Lung microvascular endothelial cell (primary cell): ENCODE measurements around the gene NCBP1. TPM values are rescaled to one million over a fixed set of nuclear protein-coding genes. Genes with fewer than 3 reads are reported as not detected.
A peak's percentile ranks its signal among the peaks of the same experiment; 100 is the strongest.
"Not testable (repeated sequence)": the region's sequence is repeated elsewhere in the genome, so short reads cannot be mapped to it uniquely, and the experiment has no call there.

Experiments
- DNase-seq, 2 donors: peaks; one replicate each; pipeline versions ENCODE4 v3.0.0 to v3.0.0-alpha.2; 2010; ENCODE audit warnings: low read depth in 2 of 2
- total RNA-seq: library from RNA; depleted of rRNA; stranded (reverse); fragments of >200 nt; gene quantifications from 2 replicates; pipeline ENCODE4 v1.2.1, GENCODE V29; 2014

Gene NCBP1, protein sequence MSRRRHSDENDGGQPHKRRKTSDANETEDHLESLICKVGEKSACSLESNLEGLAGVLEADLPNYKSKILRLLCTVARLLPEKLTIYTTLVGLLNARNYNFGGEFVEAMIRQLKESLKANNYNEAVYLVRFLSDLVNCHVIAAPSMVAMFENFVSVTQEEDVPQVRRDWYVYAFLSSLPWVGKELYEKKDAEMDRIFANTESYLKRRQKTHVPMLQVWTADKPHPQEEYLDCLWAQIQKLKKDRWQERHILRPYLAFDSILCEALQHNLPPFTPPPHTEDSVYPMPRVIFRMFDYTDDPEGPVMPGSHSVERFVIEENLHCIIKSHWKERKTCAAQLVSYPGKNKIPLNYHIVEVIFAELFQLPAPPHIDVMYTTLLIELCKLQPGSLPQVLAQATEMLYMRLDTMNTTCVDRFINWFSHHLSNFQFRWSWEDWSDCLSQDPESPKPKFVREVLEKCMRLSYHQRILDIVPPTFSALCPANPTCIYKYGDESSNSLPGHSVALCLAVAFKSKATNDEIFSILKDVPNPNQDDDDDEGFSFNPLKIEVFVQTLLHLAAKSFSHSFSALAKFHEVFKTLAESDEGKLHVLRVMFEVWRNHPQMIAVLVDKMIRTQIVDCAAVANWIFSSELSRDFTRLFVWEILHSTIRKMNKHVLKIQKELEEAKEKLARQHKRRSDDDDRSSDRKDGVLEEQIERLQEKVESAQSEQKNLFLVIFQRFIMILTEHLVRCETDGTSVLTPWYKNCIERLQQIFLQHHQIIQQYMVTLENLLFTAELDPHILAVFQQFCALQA
- 22.9 and 25.0 TPM in 2 replicates for total RNA-seq

- peak; percentile 98 to 99 for DNase-seq
Measured at GRCh38 chr9:97632985-97633858, at the start of gene NCBP1, which contains the start of gene TSTD2. NCBP1 (plus strand) TSS chr9:97633821; CDS start chr9:97633882, 61 bp downstream. TSTD2 (minus strand) TSS chr9:97633368; CDS start chr9:97627562, 5,806 bp downstream.

GRCh38 chr9:97584778-97585177, 48.8 kb upstream of the NCBP1 start:
- not testable (repeated sequence) for DNase-seq

DNA sequence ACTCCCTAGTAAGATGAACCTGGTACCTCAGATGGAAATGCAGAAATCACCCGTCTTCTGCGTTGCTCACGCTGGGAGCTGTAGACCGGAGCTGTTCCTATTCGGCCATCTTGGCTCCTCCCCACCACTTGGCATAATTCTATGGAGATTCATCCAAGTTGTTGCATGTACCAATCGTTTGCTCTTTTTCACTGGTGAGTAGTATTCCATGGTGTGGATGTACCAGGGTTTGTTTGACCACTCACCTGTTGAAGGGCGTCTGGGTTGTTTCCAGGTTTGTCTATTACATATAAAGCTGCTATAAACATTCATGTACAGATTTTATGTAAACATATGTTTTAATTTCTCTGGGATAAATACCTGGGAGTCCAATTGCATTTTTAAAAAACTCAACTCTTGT, 46.7 kb upstream of the NCBP1 start:
- DNase-seq = not testable (repeated sequence)

DNA sequence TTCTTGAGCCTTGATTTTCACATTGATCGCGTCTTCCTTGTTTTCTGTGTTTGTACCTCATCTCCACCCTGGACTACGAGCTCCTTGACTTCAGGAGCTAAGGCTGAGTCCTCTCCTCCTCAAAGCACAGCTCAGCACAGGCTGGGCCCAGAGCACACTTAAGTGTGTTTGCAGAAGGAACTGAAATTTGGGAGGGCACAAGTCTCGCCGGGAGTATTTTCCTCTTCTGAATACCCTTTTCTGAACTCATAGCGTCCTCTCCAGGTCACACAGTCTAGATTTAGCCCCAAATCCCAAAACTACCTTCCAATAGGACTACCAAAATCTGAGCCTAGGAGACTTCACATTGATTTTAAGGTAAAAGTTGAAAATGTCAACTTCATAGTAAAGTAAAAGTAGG, 42.1 kb upstream of the NCBP1 start:
- no peak for DNase-seq

DNA sequence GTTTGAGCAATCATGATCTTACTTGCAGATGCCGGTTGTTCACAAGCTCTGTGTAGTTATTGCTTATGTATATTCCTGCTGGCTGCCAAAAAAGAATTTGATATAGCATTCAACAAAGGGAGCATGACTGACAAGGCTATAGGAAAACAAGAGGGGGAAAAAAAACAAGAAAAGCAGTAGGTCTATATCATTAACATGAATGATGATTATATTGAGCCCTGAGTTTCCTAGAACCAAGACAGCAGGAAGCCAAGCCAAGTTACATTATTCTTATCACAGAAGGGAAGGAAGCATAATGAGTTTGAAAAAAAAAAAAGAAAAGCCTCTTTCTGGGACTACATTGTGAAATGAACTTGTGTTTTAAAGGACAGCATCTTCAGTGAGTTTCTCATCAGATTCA, 41.5 kb upstream of the NCBP1 start:
- DNase-seq = peak in 1 of 2 donors; percentile 39

- no peak for DNase-seq
Measured at GRCh38 chr9:97593960-97594359, 39.7 kb upstream of the NCBP1 start.

- DNase-seq = no peak
Measured at GRCh38 chr9:97594381-97594921, 39.2 kb upstream of the NCBP1 start.

- no peak for DNase-seq
Measured at GRCh38 chr9:97596906-97597305, 36.7 kb upstream of the NCBP1 start.

DNA sequence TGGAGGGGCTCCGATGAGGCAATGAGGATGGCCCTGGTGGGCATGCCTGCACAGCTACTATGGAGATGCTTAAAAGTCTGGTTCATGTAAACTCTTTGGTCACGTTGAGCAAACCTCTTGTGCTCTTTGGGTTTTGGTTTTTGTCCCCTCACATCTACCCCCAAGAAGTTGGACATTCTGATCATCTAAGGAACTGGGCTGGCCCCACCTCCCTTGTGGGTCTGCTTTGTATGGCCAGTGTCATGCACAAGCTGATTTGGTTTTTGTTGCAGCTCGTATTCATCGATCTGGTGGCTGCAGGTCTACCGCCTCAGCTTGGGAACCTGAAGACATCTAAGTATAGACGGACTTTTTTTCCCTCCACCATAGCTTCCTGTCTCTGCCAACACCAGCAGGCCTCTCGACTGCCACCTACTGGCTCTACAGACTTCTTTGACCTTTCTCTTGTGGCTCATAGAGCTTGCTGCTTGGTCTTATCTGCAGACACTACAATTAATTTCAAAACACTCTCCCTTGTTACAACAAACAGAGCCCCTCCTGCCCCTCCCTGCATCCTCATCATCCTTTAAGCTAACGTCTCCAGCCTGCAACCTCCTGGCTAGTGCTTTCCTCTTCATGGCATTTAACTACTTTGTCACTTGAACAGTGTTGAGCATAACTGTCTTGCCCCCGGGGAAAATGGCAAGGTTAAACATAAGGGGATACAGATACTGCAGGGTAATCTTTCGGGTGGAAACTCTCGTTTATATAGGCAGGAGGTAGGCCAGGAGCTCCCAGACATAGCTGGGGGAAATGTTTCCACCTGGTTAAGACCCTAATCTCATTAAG, 34.9 kb upstream of the NCBP1 start:
- peak; percentile 87 to 88 for DNase-seq

DNA sequence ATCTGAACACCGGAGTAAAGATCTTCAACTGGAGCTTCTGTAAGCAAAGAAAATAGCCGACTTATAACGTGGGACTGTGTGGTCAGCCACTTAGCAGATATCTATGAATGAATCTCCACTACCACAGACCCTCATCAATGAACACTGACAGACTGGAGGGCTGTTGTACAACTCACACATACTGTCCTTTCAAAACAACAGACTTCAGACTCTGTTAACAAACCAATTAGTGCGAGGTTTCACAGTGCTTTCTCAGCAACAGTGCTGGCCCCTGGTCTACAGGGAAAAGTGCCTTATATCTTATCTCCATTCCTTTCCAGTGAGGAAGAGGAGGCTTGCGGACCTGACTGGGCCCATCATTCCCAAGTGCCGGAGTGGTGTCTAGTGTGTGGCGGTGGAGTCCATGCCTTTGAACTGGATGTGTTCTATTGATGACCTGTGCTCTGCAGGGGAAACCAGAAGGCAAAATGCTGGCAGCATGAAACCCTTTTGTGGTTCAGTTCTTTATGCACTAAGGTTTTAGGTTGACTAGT, 34.2 kb upstream of the NCBP1 start:
- DNase-seq = no peak

DNA sequence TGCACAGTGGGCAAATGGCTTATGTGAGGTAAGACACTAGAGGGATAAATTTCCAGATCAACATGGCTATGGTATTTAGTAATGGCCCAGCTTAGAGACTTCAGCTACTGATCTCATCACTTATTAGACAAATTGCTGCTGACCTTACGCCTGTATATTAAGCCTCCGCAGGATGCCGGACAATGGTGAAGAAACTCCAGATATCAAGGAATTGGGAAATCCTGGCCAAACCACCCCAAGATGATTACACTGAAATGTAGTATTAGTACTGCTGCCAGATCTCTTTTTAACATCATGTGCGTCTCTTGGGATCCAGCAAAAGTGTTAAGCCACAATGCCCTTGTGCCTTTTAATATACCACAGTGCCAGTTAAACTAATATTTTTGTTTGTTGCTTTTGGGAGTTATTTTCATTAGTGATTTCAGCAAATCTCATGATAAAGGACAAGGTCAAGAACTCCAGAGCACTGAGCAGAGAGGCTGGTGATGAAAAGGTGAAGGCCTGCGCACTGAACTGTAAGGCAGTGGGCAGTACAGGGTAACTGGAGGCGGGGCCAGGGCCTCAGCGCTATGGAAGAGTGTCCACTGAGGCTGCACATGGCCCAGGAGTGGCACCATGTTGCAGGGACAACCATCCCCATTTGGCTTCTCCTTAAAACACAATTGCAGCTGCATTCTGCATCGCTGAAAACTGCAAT, 32.9 kb upstream of the NCBP1 start:
- no peak for DNase-seq

GRCh38 chr9:97601228-97601898, 32.3 kb upstream of the NCBP1 start:
- no peak for DNase-seq

- no peak for DNase-seq
Measured at GRCh38 chr9:97602430-97602829, 31.2 kb upstream of the NCBP1 start.

DNA sequence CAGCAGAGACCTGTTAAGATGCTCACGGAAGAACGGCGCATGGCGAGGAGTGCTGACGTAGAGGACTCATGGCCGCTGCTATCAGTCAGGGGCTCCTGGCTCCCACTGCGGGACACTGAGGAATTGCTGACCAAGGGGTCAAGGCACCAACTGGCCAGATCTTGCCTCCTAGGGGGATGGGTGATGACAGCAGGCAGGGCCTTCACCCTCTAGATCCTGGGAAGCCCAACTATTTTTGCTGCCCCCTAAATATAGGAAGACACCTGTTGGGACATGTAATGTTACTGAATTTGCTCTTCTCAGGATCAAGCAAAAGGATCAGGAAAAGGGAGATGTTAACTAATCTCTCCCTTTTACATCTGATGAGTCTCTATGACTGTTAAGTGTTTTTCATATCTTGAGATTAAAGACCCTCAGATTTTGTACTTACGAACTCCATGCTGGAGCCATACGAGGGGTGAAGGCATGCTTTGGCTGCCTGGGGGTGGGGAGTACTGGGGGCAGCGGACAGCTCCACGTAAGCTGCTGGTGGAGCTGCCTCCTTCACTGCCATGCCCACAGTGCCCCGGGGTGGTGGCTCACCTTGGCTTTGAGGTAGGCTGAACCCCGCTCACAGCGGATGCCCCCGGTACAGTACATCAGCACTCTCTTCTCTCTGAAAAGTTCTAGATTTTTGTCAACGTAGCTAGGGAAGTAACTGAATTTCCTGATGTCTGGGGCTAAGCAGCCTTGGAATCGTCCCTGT, 28.5 kb upstream of the NCBP1 start:
- no peak for DNase-seq

DNA sequence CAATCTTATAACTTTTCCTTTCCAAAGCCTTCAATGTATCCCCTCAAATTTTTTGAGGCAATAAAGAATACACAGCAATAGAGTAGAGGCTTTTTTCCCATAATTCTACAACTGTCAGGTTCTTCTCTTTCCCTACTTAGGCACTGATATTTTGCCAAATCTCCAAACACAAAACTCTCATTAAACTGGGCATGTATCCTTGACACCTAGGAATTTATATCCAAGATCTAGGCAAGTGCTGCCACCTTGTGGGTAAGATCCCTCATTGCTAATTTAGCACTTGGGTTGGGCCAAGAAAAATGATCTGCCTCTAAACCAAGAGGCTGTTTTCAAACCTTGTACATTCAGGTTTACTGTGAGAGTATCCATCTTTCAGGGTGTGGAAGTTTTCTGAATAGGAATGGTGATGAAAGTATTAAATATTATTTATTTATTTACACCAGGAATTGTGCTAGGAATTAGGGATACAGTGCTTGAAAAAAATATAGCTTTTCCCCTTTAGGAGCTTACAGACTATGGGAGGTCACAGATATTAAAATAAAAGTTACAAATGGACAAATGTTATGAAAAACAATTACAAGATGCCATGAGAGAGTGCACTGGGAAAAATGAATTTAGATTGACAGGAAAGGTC, 18.1 kb upstream of the NCBP1 start:
- DNase-seq = peak; percentile 72 to 81

DNA sequence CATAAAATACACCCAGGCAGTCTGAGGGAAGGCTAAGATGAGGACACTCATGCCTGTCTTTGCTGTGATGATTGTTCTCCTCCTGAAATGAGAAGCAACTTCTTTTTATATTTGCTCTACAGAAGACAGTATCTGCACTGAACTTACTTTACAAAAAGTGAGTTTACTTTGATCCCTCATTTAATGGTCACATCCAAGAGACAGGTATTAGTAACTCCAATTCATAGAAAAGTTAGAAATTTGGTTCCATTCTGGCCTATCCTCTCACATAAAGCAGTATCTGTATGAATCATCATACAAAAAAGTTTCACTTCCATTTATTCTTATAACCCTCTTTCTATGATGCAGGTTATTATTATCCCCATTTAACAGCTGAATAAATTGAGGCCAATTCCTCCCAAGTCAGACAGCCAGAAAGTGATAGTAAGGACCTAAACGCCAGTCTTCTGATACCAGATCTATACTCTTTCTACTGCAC, 15.6 kb upstream of the NCBP1 start:
- no peak for DNase-seq

- not testable (repeated sequence) for DNase-seq
Measured at GRCh38 chr9:97620063-97620462, 13.6 kb upstream of the NCBP1 start.

DNA sequence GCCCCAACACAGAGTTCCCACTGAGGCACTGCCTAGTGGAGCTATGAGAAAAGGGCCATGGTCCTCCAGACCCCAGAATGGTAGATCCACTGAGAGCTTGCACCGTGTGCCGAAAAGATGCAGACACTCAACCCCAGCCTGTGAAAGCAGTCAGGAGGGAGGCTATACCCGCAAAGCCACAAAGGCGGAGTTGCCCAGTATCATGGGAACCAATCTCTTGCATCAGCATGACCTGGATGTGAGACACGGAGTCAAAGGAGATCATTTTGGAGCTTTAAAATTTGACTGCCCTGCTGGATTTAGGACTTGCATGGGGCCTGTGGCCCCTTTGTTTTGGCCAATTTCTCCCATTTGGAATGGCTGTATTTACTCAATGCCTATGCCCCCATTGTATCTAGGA, 11.1 kb upstream of the NCBP1 start:
- not testable (repeated sequence) for DNase-seq
